ENCODE results near the gene GOLGA6L10. TPM values are rescaled to one million over a fixed set of nuclear protein-coding genes. Genes with fewer than 3 reads are reported as not detected.
A peak's percentile ranks its signal among the peaks of the same experiment; 100 is the strongest.
"Not testable (repeated sequence)": the region's sequence is repeated elsewhere in the genome, so short reads cannot be mapped to it uniquely, and the experiment has no call there.

Gene GOLGA6L10
- total RNA-seq, 1 experiment from 2014 or later: 2.0 TPM

DNA sequence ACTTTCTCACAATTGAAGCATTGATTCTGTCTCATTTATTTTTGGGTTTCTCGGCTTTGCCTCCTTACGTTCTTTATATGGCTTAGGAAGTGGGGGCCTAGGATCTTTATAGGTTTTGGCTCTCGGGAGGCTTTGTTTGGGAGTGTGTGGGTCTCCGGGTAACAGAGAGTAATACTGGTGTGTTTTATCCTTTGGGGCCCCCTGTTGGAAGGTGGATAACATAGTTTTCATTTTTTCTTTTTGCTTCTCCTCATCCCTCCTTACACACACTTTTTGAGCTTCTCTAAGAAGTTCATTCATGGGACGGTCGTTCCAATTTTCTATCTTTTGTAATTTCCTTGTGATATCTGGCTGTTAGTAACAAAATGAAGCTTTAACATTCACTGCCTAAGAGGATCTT is 30.3 kb upstream of the GOLGA6L10 start:
- WGBS (ENCODE audit: extremely low coverage, insufficient read length, low lambda C conversion rate): no CpG with 5 or more reads among the region's 6 CpGs
- TF ChIP-seq, protein P1, sequence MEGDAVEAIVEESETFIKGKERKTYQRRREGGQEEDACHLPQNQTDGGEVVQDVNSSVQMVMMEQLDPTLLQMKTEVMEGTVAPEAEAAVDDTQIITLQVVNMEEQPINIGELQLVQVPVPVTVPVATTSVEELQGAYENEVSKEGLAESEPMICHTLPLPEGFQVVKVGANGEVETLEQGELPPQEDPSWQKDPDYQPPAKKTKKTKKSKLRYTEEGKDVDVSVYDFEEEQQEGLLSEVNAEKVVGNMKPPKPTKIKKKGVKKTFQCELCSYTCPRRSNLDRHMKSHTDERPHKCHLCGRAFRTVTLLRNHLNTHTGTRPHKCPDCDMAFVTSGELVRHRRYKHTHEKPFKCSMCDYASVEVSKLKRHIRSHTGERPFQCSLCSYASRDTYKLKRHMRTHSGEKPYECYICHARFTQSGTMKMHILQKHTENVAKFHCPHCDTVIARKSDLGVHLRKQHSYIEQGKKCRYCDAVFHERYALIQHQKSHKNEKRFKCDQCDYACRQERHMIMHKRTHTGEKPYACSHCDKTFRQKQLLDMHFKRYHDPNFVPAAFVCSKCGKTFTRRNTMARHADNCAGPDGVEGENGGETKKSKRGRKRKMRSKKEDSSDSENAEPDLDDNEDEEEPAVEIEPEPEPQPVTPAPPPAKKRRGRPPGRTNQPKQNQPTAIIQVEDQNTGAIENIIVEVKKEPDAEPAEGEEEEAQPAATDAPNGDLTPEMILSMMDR (conservative IDR thresholded peaks at IDR 0.05): peak; percentile 55
- H3K9me3 Mint-ChIP-seq; H4K20me1 ChIP-seq (ENCODE audit: control insufficient read depth, insufficient read depth, insufficient read length); H2BK120ac ChIP-seq (ENCODE audit: low read depth, low read length, poor library complexity, severe bottlenecking); H3K14ac ChIP-seq (ENCODE audit: insufficient read depth, low read length); H3T11ph ChIP-seq (ENCODE audit: low read length); H3K4me3 Mint-ChIP-seq; H3K4me2 ChIP-seq (ENCODE audit: insufficient read depth, insufficient read length, low read length); H2BK15ac ChIP-seq (ENCODE audit: low read depth, low read length); H2AFZ ChIP-seq (ENCODE audit: low read length); H3K4ac ChIP-seq (ENCODE audit: low read depth, low read length); H3K4me1 ChIP-seq (ENCODE audit: insufficient read depth, low read length); H4K8ac ChIP-seq (replicated peaks; ENCODE audit: insufficient read length, low read depth, low read length); H3K23me2 ChIP-seq (ENCODE audit: insufficient read length, low read depth, low read length, poor library complexity, severe bottlenecking); H4K91ac ChIP-seq (ENCODE audit: insufficient read length, low read depth, low read length); H3K56ac ChIP-seq (ENCODE audit: insufficient read length, low read depth, low read length); H3K27ac ChIP-seq (ENCODE audit: insufficient read length, low read depth, low read length); H4K5ac ChIP-seq (ENCODE audit: insufficient read length, low read depth, low read length); H3K79me2 ChIP-seq (ENCODE audit: insufficient read depth, low read length); H2BK5ac ChIP-seq (ENCODE audit: insufficient read length, low read length); H3K23ac ChIP-seq (ENCODE audit: insufficient read length, low read depth, low read length); H2AK5ac ChIP-seq (ENCODE audit: insufficient read length, low read length); DNase-seq; H3K27me3 Mint-ChIP-seq (ENCODE audit: low read depth); H3K9me3 ChIP-seq (ENCODE audit: control insufficient read depth, low read depth, low read length); H3K27me3 ChIP-seq (ENCODE audit: insufficient read depth, low read length); H3K79me1 ChIP-seq (ENCODE audit: insufficient read depth, low read depth, low read length, poor library complexity, severe bottlenecking); H2BK20ac ChIP-seq (ENCODE audit: low read depth, low read length, poor library complexity, severe bottlenecking); H2BK12ac ChIP-seq (ENCODE audit: insufficient read length, low read depth, low read length); H3K36me3 Mint-ChIP-seq (ENCODE audit: insufficient read depth in 1 of 3, low read depth in 3 of 3); H3K18ac ChIP-seq (ENCODE audit: insufficient read length, low read depth, low read length); H3K9ac ChIP-seq (ENCODE audit: extremely low read depth, insufficient read length, low read length): not testable (repeated sequence)
- H3K4me1 Mint-ChIP-seq: peaks cover 34% of the 10 kb centered on the region in 2 experiments
- peak overlapping the region in 1 of 3 experiments; percentile 27; a peak in 1 of 7 replicates for H3K27ac Mint-ChIP-seq

DNA sequence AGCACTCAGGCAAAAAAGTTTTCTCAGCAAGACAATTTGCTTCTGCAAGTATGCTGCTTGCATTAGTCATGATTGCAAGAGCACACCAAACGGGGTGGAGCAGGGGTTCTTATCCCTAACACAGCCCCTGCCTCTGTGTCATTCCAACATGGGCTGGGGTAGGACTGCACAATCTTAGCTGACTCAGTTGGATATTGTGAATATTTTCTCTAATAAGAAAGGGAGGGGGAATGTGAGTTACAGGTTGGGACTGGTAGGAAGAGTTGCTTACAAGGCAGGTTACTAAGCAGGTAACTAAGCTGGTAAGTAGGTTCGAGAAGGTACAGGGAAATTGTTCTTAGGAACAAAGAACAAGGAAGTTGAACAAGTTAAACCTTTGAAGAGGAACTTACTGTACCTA is 24.4 kb upstream of the GOLGA6L10 start:
- H3K27me3 ChIP-seq (ENCODE audit: insufficient read depth, low read length); H2BK12ac ChIP-seq (ENCODE audit: insufficient read length, low read depth, low read length); H3K23ac ChIP-seq (ENCODE audit: insufficient read length, low read depth, low read length); H3K18ac ChIP-seq (ENCODE audit: insufficient read length, low read depth, low read length); H4K8ac ChIP-seq (replicated peaks; ENCODE audit: insufficient read length, low read depth, low read length); H2BK5ac ChIP-seq (ENCODE audit: insufficient read length, low read length); H4K91ac ChIP-seq (ENCODE audit: insufficient read length, low read depth, low read length); DNase-seq; H3K79me2 ChIP-seq (ENCODE audit: insufficient read depth, low read length); H2BK20ac ChIP-seq (ENCODE audit: low read depth, low read length, poor library complexity, severe bottlenecking); H3K4ac ChIP-seq (ENCODE audit: low read depth, low read length); H3K27ac ChIP-seq (ENCODE audit: insufficient read length, low read depth, low read length); H3K9me3 ChIP-seq (ENCODE audit: control insufficient read depth, low read depth, low read length); H3K27me3 Mint-ChIP-seq (ENCODE audit: low read depth); H3K79me1 ChIP-seq (ENCODE audit: insufficient read depth, low read depth, low read length, poor library complexity, severe bottlenecking); H3K4me1 ChIP-seq (ENCODE audit: insufficient read depth, low read length); H2AK5ac ChIP-seq (ENCODE audit: insufficient read length, low read length); H2AFZ ChIP-seq (ENCODE audit: low read length); H3K9ac ChIP-seq (ENCODE audit: extremely low read depth, insufficient read length, low read length); H2BK15ac ChIP-seq (ENCODE audit: low read depth, low read length); H3K14ac ChIP-seq (ENCODE audit: insufficient read depth, low read length); H2BK120ac ChIP-seq (ENCODE audit: low read depth, low read length, poor library complexity, severe bottlenecking); H4K5ac ChIP-seq (ENCODE audit: insufficient read length, low read depth, low read length); H3K23me2 ChIP-seq (ENCODE audit: insufficient read length, low read depth, low read length, poor library complexity, severe bottlenecking); H3K9me3 Mint-ChIP-seq; H4K20me1 ChIP-seq (ENCODE audit: control insufficient read depth, insufficient read depth, insufficient read length); H3T11ph ChIP-seq (ENCODE audit: low read length); H3K56ac ChIP-seq (ENCODE audit: insufficient read length, low read depth, low read length); H3K4me2 ChIP-seq (ENCODE audit: insufficient read depth, insufficient read length, low read length); H3K36me3 Mint-ChIP-seq (ENCODE audit: insufficient read depth in 1 of 3, low read depth in 3 of 3): not testable (repeated sequence)
- WGBS (ENCODE audit: extremely low coverage, insufficient read length, low lambda C conversion rate): no CpG with 5 or more reads among the region's 2 CpGs
- peak overlapping the region in 1 of 2 experiments; percentile 1; a peak in 1 of 5 replicates for H3K4me3 Mint-ChIP-seq
- H3K27ac Mint-ChIP-seq: peak overlapping the region in 1 of 3 experiments; percentile 72; a peak in 1 of 7 replicates
- peaks cover 19 to 20% of the 10 kb centered on the region in 2 experiments for H3K4me1 Mint-ChIP-seq
